CD4-positive, alpha-beta T cell treated with Interleukin-21 for 1 hour (primary cell): ENCODE results near the gene OMP.

Experiments used
- DNase-seq: peaks from one replicate; pipeline ENCODE4 v3.0.0-alpha.2; 2020

Gene OMP

GRCh38 chr11:77144196-77144856 lies 41.7 kb downstream of the OMP start:
- DNase-seq, result no peak

DNA sequence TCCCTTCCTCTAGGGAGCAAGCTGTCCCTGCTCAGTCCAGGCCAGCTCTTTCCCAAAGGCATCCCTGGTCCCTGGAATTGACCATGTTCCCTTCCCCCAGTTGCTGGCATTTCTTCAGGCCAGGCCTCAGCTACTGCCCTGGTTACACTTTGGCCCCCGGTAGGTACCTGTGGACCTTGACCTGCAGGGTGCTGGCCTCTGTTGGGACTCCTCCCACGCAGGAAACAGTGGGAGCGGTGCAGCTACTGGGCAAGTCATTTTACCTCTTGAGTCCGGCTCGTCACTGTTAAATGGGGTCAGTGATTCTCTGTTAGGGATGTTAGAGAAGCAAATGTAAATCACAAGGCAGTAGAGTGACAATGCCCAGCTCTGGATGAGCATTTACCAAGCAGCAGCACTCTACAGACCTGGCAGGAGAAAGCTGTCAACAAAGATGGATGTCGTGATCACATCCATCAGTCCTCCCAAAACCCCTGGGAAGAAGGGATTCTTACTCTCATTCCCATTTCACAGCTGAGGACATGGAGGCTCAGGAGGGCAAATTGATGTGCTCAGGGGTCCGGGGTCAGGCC lies 42.3 kb downstream of the OMP start:
- no peak for DNase-seq

DNA sequence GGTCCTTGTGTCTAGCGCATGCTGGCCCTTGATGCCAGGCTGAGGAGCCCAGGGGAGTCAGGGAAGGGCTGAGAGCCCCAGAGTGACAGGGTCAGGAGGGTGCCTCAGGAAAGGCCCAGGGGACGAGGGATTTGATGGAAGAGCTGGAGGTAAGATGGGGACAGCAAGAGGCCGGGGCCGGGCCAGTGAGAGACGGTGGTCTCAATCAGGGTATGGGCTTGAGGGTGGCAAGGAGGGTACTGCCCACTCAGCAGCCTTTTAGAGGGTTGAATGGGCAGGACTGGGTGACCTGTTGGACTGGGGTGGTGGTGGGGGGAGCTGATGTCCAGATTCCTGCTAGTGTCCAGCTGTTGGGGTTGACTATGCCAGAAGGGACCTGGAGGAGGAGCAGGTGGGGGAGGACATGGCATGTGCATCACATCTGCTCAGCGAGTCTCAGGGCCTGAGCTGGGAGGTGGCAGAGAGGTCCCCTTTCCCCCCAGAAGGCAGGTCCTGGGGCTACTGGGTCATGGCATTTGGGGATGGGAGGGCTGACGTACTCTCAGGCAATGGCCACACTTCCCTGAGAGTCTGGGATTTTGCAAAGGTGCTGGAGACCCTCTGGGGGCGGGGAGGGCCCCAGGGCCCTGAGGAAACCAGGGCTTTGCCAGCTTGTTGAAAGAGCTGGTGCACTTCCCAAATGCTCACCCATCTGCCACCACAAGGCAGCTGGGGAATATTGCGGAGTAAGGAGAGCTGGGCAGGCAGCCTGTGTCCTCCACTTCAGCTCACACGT lies 43.8 kb downstream of the OMP start:
- no peak for DNase-seq

GRCh38 chr11:77147036-77147315 lies 44.3 kb downstream of the OMP start:
- DNase-seq, result no peak

DNA sequence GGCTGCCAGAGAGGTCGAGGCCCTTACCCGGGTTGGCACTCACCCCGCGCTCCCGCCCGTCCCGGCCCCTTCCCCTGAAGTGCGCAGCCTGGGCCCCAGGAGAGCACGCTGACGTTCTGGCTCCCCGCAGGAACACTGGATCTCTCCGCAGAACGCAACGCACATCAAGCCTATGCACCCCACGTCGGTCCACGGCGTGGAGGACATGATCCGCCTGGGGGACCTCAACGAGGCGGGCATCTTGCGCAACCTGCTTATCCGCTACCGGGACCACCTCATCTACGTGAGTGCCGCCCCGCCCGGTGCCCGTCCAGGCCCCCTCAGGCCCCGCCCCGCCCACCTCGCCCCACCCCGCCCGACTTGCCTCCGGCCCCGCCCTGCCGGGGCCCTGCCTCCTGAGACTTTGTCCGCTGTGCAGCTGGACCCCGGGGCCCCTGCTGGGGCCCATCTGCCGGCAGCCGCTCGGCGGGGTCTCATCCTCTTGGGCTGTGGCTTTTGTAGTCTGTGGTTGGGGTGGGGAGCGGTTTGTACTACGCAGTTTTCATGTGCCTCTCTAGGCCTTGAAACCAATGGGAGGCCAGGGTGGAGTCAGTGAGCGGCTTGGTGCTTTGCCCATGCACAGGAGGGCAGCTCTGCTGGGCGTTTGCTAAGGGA lies 45.2 kb downstream of the OMP start:
- DNase-seq, result peak; percentile 47

DNA sequence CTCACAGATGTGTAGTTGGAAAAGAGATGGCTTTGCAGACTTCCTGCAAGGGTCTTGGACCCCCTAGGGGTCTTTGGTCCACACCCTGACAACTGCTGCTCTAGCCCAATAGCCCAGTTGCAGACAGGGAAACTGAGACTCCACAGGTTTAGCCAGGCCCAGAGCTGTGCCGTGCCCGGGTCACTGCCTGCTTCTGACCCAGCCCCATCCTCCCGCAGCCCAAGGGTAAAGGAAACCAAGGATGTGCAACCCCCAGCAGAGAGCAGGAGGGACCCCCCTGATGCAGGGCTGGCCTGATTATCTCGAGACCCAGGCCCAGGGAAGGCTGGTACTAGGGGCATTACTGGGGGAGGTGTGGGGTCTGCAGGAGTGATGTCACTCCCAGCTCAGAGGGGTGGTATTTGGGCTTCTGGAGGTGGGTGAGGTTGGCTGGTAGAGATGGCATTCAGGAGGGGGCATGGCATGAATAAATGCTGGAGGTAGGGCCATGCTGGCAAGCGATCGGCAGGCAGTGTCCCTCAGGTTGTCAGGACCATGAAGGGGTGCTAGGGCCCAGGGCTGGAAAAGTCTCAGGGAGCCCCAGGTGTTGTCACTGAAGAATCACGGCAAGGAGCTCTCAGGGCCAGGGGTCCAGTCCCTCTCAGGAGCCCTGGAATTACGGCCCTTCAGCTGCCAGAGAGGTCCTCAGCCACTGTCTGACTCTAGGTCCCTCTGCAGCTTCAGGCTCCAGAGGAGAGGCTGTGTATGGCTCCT lies 46.5 kb downstream of the OMP start:
- no peak for DNase-seq

DNA sequence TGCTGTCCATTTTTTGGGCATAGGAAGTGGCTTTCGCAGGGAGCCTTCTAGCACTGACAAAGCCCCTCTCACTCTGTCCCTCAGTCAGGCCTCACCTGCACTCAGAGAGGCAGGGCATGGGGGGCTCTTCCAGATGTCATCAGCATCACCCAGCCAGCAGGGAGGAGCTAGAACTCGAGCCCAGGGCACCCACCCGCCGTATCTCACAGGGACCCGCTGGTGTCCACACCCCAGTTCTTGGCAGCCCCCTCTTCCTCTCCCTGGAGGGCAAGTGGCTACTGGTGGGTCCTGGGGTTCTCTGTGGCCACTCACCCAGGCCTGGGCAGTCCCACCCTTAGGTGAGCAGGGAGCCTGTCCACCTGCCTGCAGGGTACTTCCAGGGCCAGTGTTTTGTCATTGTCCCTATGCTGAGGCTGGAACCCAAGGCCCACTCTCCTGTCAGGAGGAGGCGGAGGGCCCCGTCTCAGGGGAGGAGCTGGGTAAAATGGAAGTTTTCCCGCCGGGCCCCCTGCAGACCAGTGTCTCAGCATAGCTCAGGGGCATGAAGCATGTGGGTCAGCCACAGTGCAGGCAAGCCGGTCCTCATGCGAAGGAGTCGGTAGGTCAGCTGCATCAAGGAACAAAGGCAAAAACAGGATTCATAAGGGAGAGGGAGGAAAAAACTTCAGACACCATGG lies 47.2 kb downstream of the OMP start:
- no peak for DNase-seq

DNA sequence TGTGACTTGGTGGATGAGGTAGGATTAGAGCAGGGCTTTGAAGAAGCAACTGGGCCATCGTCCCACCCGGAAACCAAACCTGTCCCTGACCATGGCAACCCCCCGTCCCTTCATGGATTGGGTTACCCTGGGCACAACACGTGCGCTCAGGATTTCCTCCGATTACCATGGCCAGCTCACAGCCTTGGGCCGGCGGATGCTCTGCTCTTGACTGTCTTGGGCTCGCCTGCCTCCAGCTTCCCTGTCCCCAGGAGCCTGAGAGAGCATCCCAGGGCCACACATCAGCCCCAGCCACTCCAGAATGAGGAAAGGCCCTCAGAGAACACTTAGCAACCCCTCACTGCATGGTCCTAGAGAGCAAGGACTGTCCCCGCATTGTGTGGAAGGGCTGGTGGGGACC lies 48.2 kb downstream of the OMP start:
- DNase-seq, result no peak

DNA sequence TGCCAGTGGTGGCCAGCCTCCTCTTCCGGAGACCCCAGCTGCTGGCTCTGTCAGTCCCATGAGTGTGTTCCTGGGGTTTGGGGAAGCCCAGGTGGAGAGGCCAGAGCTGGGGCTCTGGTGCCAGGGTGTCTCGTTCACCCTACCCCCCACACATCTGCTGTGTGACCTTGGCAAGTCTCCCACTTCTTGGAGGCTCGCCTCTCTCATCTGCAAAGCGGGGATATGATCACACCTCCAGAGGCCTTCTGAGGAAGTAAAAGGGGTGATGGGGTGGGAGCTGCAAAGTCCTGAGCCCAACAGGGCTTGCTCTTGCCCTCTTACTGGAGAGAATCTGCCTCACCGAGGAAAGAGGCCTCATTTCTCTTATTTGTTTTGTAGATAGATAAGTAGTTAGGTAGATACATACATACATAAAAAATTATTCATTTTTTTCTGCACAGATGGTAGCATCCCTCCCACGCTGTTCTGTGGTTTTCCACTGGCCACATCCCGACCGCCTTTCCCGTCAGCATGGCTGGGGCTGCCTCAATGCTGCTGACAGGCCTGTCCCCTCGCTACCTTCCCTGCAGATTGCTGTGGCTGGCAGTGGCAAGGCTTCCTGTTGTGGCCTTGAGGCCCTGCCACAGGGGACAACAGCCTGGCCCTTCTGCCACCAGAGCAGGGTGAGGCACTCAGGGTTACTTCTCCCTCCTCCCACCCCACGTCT lies 49.3 kb downstream of the OMP start:
- DNase-seq, result peak; percentile 50

DNA sequence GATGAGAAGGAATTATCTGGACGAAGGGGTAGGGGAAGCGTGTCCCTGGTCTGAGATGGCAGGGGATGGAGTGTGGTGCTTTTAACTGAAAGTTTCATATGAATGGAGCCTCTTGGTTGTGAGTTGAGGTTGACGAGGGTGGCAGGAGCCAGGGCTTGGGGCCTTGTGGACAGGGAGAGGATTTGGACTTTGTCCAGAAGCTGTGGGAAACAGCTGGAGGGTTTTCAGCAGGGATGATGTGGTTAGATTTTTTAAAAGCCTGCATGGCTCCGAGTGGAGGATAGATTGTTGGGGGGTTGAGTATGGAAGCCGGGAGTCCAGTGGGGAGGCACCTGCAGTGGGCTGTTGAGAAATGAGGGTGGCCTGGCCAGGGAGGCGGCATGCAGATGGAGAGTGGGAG lies 50.2 kb downstream of the OMP start:
- no peak for DNase-seq
